ENCODE results near the gene NDFIP2.

DNA sequence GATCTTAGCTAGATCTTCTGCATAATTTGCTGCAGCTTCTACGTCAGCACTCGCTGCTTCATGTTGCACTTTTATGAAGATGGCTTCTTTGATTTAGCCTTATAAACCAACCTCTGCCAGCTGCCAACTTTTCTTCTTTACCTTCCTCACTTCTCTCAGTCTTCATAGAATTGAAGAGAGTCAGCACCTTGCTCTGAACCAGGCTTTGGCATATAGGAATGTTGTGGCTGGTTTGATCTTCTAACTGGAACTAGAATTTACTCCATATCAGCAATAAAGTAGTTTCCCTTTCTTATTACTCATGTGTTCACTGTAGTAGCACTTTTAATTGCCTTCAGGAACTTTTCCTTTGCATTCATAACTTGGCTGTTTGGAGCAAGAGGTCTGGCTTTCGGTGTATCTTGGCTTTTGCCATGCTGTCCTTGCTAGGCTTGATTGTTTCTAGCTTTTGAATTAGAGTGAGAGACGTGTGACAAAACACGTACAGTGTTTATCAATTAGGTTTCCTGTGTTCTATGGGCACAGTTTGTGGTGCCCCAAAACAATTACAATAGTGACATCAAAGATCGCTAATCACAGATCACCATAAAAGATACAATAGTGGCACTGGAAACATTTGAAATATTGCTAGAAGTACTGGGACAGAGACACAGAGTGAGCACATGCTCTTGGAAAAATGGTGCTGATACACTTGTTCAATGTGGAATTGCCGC is 50.7 kb downstream of the NDFIP2 start:
- TF ChIP-seq FOXP2 (optimal IDR thresholded peaks at IDR 0.05; ENCODE audit: control extremely low read depth, extremely low read length, insufficient read depth) (no peak), EZH2 (IDR thresholded peaks at IDR 0.05) (no peak)

All from SK-N-MC (cell line).